GM12892 (cell line): ENCODE measurements around the gene AVPR2.

Source experiments
- POLR2A ChIP-seq: IDR thresholded peaks from 2 replicates; pipeline ENCODE4 v1.6.1; 2011; ENCODE audit warnings: low read depth, low read length, control low read depth
- POLR2AphosphoS5 ChIP-seq: IDR thresholded peaks from 2 replicates; pipeline ENCODE4 v1.6.1; 2011; ENCODE audit warnings: low read depth, low read length, control low read depth

- no peak for TF ChIP-seq POLR2A
- peak; percentile 20; the same call in 1 of the 2 replicates for TF ChIP-seq POLR2AphosphoS5
These were observed 50.8 kb downstream of the AVPR2 start for GRCh38 chrX:153955228-153955732.
